Activated CD4-positive, CD25-positive, alpha-beta regulatory T cell treated with anti-CD3 and anti-CD28 coated beads, Interleukin-2, amount 50 U/mL, for 16 hours (primary cell): ENCODE data around the gene NEURL4.
"Not testable (repeated sequence)": the region's sequence is repeated elsewhere in the genome, so short reads cannot be mapped to it uniquely, and the experiment has no call there.

Experiments used
- DNase-seq: peaks from one replicate; pipeline ENCODE4 v3.0.0-alpha.2; 2020; ENCODE audit warnings: low read depth, low spot score

Gene NEURL4

GRCh38 chr17:7347630-7348477 is 18.7 kb upstream of the NEURL4 start:
- no peak for DNase-seq

GRCh38 chr17:7346761-7347614 is 17.9 kb upstream of the NEURL4 start:
- no peak for DNase-seq

- DNase-seq, result no peak
Observed at GRCh38 chr17:7343250-7343649, 14.1 kb upstream of the NEURL4 start.

- no peak for DNase-seq
Observed at GRCh38 chr17:7341842-7342241, 12.7 kb upstream of the NEURL4 start.

- DNase-seq, result no peak
Observed at GRCh38 chr17:7340179-7340578, 11.0 kb upstream of the NEURL4 start.

DNA sequence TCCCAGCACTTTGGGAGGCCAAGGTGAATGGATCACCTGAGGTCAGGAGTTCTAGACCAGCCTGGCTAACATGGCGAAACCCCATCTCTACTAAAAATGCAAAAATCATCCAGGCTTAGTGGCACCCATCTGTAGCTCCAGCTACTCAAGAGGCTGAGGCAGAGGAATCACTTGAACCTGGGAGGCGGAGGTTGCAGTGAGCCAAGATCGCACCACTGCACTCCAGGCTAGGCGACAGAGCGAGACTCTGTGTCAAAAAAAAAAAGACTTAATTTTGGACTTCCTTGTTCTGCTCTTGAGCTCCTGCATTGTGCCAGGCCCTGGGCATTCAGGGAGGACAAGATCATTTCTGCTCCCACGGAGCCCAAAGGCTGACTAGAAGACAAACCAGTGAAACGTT is 8.5 kb upstream of the NEURL4 start:
- DNase-seq, result not testable (repeated sequence)

- peak; percentile 69 for DNase-seq
Observed at GRCh38 chr17:7336240-7337175, 7.4 kb upstream of the NEURL4 start, which contains the start of gene ACAP1. Gene ACAP1, plus strand, starts transcription at chr17:7336529. Its CDS starts 206 bp downstream, at chr17:7336735.

- not testable (repeated sequence) for DNase-seq
Observed at GRCh38 chr17:7335765-7336164, 6.6 kb upstream of the NEURL4 start.

GRCh38 chr17:7334938-7335538 is 5.9 kb upstream of the NEURL4 start:
- DNase-seq, result no peak

GRCh38 chr17:7332600-7333069 is 3.5 kb upstream of the NEURL4 start:
- not testable (repeated sequence) for DNase-seq

- no peak for DNase-seq
Observed at GRCh38 chr17:7332111-7332510, 3.0 kb upstream of the NEURL4 start.

DNA sequence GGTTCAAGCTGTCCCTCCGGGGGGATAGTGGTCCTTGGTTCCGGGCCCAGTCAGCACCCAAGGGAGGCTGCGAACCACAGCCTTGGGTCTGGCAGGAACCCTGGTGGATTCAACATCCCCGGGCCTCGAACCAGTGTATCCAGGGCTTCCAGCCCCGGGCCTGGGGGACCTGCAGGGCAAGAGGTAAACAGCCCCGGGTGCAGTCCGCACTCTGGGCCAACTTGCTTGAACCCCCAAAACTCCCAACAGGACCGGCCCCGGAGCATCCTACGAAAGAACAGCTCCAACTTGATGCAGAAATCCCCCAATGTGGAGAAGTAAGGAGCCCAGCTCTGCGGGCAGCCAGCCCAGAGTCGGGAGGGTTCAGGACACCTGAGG is 1.5 kb upstream of the NEURL4 start:
- no peak for DNase-seq

DNA sequence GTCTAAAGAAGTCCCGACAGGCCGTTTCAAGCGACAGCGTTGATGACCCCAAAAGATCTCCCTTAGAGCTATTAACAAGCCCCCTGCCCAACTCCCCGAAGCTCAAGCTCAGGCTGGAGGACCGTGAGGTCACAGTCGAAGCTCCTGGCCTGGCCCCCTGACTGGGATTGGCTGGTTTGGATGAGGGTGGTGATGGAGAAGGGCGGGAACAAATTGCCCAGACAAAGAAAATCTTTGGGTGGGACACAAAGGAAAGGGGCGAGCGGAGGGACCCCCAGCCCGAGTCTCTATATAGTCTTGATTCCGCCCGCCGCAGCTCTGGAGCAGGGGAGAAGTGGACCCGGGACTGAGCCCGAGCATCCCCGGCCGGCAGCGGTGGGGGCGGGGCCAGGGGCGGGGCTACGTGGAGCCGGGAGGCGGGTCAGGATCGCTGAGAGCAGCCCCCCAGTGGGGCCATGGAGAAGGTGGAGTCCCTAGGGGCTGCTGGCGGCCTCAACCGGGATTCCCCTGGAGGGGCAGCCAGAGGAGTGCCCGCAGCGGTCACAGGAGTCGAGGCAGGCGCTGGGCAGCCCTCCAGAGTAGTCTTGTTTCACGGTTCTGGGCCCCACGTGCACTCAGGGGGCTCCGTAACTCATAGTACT is 982 bp upstream of the NEURL4 start:
- peak; percentile 57 for DNase-seq

DNA sequence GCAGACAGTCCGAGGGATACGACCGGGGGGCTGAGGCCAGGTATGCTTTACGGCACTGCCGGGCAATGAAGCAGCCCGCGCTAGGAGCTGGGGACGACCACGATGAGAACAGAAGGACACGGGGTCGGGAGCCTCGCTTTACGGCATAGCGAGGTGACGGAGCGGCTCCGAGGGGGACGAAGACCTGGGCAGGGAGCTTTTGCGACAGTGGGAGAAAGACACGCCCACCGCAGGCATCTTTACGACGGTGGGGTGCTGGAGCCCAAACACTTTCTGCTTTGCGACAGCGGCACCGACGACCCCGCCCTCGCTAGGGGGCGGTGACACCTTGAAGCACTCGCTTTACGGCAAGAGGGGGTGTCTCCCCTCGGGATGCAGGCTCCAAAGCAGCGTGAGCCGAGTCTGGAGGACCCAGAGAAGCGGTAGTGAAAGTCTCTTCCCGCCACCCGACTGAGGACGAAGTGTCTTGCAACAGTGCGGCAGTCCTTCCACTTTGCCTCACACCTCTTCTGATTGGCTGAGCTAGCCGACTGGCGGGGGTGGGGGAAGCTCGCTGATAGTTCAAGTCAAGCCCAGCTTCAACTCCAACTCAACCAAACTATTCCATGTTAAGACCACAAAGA is 350 bp upstream of the NEURL4 start:
- peak; percentile 92 for DNase-seq

DNA sequence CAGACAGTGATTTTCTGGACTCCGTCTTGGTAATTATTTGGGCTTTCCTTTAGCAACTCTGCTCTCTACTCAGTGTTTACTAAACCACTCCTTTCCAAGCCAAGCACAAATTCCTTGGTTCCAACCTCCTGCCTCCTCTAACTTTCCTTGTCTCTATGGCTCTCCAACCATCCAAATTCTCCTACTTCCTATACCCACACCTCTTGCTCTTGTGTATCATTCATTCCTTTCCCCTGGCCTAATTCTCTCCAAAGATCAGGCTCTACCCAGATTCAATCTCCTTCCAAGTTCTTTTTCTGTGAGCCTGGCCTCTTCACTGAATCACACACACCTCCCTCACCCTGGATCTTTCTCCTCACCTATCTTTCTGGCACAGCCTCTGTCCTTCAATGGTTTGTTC is 1.1 kb downstream of the NEURL4 start:
- no peak for DNase-seq

GRCh38 chr17:7327501-7327900 is 1.6 kb downstream of the NEURL4 start:
- no peak for DNase-seq

- no peak for DNase-seq
Observed at GRCh38 chr17:7327056-7327455, 2.1 kb downstream of the NEURL4 start.

GRCh38 chr17:7326186-7326585 is 2.9 kb downstream of the NEURL4 start:
- no peak for DNase-seq

DNA sequence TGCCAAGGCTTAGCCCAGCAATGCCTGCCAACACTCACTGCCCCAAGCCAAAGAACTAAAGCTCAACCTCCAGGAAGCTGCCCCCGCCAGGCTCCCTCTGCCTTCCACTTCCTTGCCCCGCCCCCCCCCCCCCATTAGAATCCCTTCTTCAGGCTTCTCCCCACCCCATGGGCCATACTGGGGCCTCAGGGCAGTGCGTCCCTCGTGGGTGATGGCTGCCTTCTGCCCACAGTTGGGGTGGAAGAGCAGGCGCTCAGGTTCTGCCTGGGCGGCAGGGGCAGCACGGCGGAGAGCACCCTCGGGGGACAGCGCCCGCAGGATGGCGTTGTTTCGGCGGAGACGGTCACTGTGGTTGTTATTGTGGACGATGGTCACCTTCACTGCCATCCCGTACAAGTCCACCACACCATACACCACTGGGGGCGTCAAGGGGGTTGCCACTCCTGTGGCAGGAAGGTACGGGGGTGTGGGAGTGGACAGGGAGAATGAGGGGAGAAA is 4.1 kb downstream of the NEURL4 start:
- no peak for DNase-seq

DNA sequence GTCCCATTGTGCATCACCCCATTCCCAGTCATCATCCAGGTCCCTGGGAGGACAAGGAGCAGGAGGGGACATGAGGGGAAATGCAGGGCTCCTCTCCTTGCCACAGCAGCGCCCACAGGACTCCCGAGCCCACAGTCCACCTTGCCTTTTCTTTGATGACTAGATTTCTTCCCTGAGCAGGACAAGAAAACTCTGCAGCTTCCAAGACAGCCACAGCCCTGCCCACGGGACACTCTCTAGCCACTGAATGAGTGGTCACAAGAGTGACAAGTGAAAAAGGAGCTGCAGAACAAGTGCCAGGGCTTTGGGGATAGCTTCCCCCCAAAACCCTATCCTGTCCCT is 4.7 kb downstream of the NEURL4 start:
- no peak for DNase-seq
